Activated T-cell treated with anti-CD3 and anti-CD28 coated beads, Interleukin-2, amount 50 U/mL, for 1 hour (primary cell): Measurements from ENCODE around the gene LCAT.
"Not testable (repeated sequence)": the region's sequence is repeated elsewhere in the genome, so short reads cannot be mapped to it uniquely, and the experiment has no call there.

Source experiments
- DNase-seq: peaks from one replicate; pipeline ENCODE4 v3.0.0-alpha.2; 2020

LCAT gene

GRCh38 chr16:67931712-67932461 lies 12.0 kb downstream of the LCAT start, which contains the start of gene CTRL:
CTRL (minus strand) TSS chr16:67931862; CDS start chr16:67931852, 10 bp downstream.
- DNase-seq: no peak

- DNase-seq: no peak
Measured at GRCh38 chr16:67930678-67931211, 13.2 kb downstream of the LCAT start.

- DNase-seq: no peak
Measured at GRCh38 chr16:67930191-67930590, 13.7 kb downstream of the LCAT start.

- DNase-seq: peak; percentile 78
Measured at GRCh38 chr16:67928561-67929364, 15.2 kb downstream of the LCAT start.

- DNase-seq: no peak
Measured at GRCh38 chr16:67928147-67928546, 15.8 kb downstream of the LCAT start.

- no peak for DNase-seq
Measured at GRCh38 chr16:67927131-67927941, 16.6 kb downstream of the LCAT start.

- DNase-seq: no peak
Measured at GRCh38 chr16:67926181-67926750, 17.7 kb downstream of the LCAT start.

GRCh38 chr16:67924140-67924906 lies 19.6 kb downstream of the LCAT start:
- no peak for DNase-seq

GRCh38 chr16:67923414-67924116 lies 20.4 kb downstream of the LCAT start:
- no peak for DNase-seq

GRCh38 chr16:67922740-67923139 lies 21.2 kb downstream of the LCAT start:
- no peak for DNase-seq

GRCh38 chr16:67922221-67922620 lies 21.7 kb downstream of the LCAT start:
- DNase-seq: no peak

- no peak for DNase-seq
Measured at GRCh38 chr16:67919622-67920221, 24.2 kb downstream of the LCAT start.

GRCh38 chr16:67917852-67918236 lies 26.1 kb downstream of the LCAT start:
- DNase-seq: no peak

GRCh38 chr16:67917140-67917851 lies 26.6 kb downstream of the LCAT start:
- no peak for DNase-seq

GRCh38 chr16:67915831-67916723 lies 27.8 kb downstream of the LCAT start:
- no peak for DNase-seq

- not testable (repeated sequence) for DNase-seq
Measured at GRCh38 chr16:67915496-67915769, 28.5 kb downstream of the LCAT start.

- no peak for DNase-seq
Measured at GRCh38 chr16:67914758-67915495, 29.0 kb downstream of the LCAT start.

GRCh38 chr16:67910158-67910557 lies 33.8 kb downstream of the LCAT start:
- DNase-seq: no peak
